Upper lobe of right lung (tissue), 1 donor: ENCODE measurements around the gene TPRX1. TPM values are rescaled to one million over a fixed set of nuclear protein-coding genes. Genes with fewer than 3 reads are reported as not detected.
A peak's percentile ranks its signal among the peaks of the same experiment; 100 is the strongest.

Source experiments
- ATAC-seq: fragments of 200-7000 bp; cut with Tn5 transposase; one replicate; pipeline ENCODE4 v1.9.1; 2020; ENCODE audit warnings: mild to moderate bottlenecking, moderate library complexity
- DNase-seq: peaks from one replicate; pipeline ENCODE4 v3.0.0-alpha.2; 2020
- H3K27ac ChIP-seq: fragments of 200-600 bp; one replicate; pipeline ENCODE4 v1.8.0; 2022
- H3K27me3 ChIP-seq: fragments of 200-600 bp; one replicate; pipeline ENCODE4 v1.8.0; 2022; ENCODE audit warnings: mild to moderate bottlenecking
- H3K36me3 ChIP-seq: fragments of 200-600 bp; one replicate; pipeline ENCODE4 v1.8.0; 2022
- H3K4me1 ChIP-seq: fragments of 200-600 bp; one replicate; pipeline ENCODE4 v1.8.0; 2022
- H3K4me3 ChIP-seq: fragments of 200-600 bp; one replicate; pipeline ENCODE4 v1.8.0; 2022; ENCODE audit warnings: mild to moderate bottlenecking
- H3K9me3 ChIP-seq: fragments of 200-600 bp; one replicate; pipeline ENCODE4 v1.8.0; 2022
- intact Hi-C: fragments of 100-400 bp; cut with DNase I; formaldehyde crosslinking; loops from one replicate; pipeline ENCODE4 v1.11.0; 2022
- total RNA-seq: library from RNA; stranded (reverse); fragmentation: NEBNext Ultra II Directional; extraction: Animal tissue kit (Norgen Biotek cat#: 25700); gene quantifications from one replicate; pipeline ENCODE4 v1.2.1, GENCODE V29; 2021
- TF ChIP-seq, protein P1 (sequence below): fragments of 200-600 bp; IDR thresholded peaks from one replicate; pipeline ENCODE4 v1.8.0; 2022; ENCODE audit warnings: antibody characterized with exemption
- donor health status: DM: no; HTN: yes; CAD: no; lungs with severe emphysema.

Gene TPRX1
- total RNA-seq, 1 donor from 2014 or later = not detected

GRCh38 chr19:47756953-47757608 lies 47.3 kb downstream of the TPRX1 start:
- intact Hi-C loops = no loop called here
- no peak for ATAC-seq
- no peak for DNase-seq
- H3K4me1 ChIP-seq = no peaks in the 10 kb centered on the region
- H3K36me3 ChIP-seq = peaks cover 84% of the 10 kb centered on the region
- no peak overlapping the region for H3K27ac ChIP-seq
- no peak overlapping the region for H3K4me3 ChIP-seq
- H3K27me3 ChIP-seq = no peaks in the 10 kb centered on the region
- H3K9me3 ChIP-seq = peaks cover 5% of the 10 kb centered on the region
- TF ChIP-seq, protein P1, sequence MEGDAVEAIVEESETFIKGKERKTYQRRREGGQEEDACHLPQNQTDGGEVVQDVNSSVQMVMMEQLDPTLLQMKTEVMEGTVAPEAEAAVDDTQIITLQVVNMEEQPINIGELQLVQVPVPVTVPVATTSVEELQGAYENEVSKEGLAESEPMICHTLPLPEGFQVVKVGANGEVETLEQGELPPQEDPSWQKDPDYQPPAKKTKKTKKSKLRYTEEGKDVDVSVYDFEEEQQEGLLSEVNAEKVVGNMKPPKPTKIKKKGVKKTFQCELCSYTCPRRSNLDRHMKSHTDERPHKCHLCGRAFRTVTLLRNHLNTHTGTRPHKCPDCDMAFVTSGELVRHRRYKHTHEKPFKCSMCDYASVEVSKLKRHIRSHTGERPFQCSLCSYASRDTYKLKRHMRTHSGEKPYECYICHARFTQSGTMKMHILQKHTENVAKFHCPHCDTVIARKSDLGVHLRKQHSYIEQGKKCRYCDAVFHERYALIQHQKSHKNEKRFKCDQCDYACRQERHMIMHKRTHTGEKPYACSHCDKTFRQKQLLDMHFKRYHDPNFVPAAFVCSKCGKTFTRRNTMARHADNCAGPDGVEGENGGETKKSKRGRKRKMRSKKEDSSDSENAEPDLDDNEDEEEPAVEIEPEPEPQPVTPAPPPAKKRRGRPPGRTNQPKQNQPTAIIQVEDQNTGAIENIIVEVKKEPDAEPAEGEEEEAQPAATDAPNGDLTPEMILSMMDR = no peak

DNA sequence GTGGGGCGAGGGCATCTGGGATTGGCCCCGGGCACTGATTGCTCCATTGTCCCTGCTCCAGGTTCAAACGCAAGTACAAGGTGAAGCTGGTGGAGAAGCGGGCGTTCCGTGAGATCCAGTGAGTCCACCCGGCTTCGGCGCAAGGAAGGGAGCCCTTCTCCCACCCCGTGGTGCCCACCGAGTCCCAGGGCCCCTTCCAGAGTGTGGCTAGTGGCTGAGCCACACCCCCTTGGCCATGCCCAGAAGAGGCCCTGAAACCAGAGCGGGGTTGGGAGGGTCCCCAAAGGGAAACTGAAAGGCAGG lies 47.8 kb downstream of the TPRX1 start:
- H3K36me3 ChIP-seq = peaks cover 89% of the 10 kb centered on the region
- no peak for ATAC-seq

GRCh38 chr19:47755762-47756626 lies 48.4 kb downstream of the TPRX1 start:
- TF ChIP-seq, protein P1 = no peak
- no peak for DNase-seq
- ATAC-seq = no peak
- H3K9me3 ChIP-seq = peaks cover 5% of the 10 kb centered on the region
- no peaks in the 10 kb centered on the region for H3K4me1 ChIP-seq
- no peaks in the 10 kb centered on the region for H3K27me3 ChIP-seq
- no peak overlapping the region for H3K4me3 ChIP-seq
- peaks cover 94% of the 10 kb centered on the region for H3K36me3 ChIP-seq
- H3K27ac ChIP-seq = no peak overlapping the region
- intact Hi-C loops = no loop called here

More for the DNA sequence above, 47.8 kb downstream of the TPRX1 start:
- Histone ChIP-seq H3K27ac (no peak overlapping the region), H3K27me3 (no peaks in the 10 kb centered on the region), H3K4me1 (no peaks in the 10 kb centered on the region), H3K4me3 (no peak overlapping the region), H3K9me3 (peaks cover 5% of the 10 kb centered on the region)
- TF ChIP-seq, protein P1 = no peak
- intact Hi-C loops = no loop called here
- DNase-seq = no peak

GRCh38 chr19:47755065-47755761 lies 49.1 kb downstream of the TPRX1 start:
- DNase-seq = no peak
- no peak overlapping the region for H3K27ac ChIP-seq
- peaks cover 100% of the 10 kb centered on the region for H3K36me3 ChIP-seq
- H3K4me1 ChIP-seq = no peaks in the 10 kb centered on the region
- H3K4me3 ChIP-seq = no peak overlapping the region
- H3K27me3 ChIP-seq = no peaks in the 10 kb centered on the region
- TF ChIP-seq, protein P1 = no peak
- intact Hi-C loops = no loop called here
- H3K9me3 ChIP-seq = peaks cover 5% of the 10 kb centered on the region
- ATAC-seq = no peak

DNA sequence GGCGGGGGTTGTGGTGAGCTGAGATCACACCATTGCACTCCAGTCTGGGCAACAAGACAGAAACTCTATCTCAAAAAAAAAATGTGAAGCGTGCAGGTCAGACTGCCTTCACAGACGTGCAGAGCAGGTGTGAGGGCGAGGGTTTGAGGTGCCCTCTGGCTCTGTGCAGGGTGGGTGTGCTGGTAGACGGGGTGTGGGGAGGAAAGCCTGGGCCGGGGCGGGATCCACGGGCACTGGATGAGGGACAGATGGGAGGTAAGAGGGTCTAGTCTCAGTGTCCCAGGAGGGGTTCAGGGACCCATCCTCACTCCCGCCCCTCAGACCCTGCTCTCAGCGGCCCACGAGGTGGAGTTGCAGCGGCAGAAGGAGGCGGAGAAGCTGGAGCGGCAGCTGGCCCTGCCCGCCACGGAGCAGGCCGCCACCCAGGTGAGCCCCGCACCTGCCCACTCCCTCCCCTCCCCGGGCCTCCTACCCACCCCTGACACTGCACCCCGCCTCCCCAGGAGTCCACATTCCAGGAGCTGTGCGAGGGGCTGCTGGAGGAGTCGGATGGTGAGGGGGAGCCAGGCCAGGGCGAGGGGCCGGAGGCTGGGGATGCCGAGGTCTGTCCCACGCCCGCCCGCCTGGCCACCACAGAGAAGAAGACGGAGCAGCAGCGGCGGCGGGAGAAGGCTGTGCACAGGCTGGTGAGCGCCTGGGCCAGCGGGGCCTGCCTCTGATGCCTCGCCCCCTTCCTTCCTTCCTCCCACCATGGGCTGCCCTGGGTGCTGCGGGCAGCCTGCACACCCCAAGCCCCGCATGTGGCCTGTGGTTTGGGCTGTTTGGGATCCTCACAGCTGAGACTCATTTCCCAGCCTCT lies 49.9 kb downstream of the TPRX1 start:
- DNase-seq (no peak), ATAC-seq (peak; percentile 16)
- Histone ChIP-seq H3K9me3 (peaks cover 5% of the 10 kb centered on the region), H3K4me1 (no peaks in the 10 kb centered on the region), H3K27me3 (no peaks in the 10 kb centered on the region), H3K27ac (no peak overlapping the region), H3K36me3 (peaks cover 100% of the 10 kb centered on the region), H3K4me3 (no peak overlapping the region)
- TF ChIP-seq, protein P1 = no peak
- intact Hi-C loops = no loop called here
